Lower lobe of right lung (tissue), 2 donors: ENCODE results near the gene TMEM72. TPM values are rescaled to one million over a fixed set of nuclear protein-coding genes. Genes with fewer than 3 reads are reported as not detected.

Source experiments
- ATAC-seq, 2 donors: fragments of 200-7000 bp; cut with Tn5 transposase; one replicate each; pipeline ENCODE4 v1.9.1; 2020 to 2022; ENCODE audit warnings: mild to moderate bottlenecking in 2 of 2, moderate library complexity in 2 of 2
- DNase-seq: peaks from one replicate; pipeline ENCODE4 v3.0.0-alpha.2; 2020
- H3K27ac ChIP-seq: fragments of 200-600 bp; one replicate; pipeline ENCODE4 v1.8.0; 2022
- H3K27me3 ChIP-seq: fragments of 200-600 bp; one replicate; pipeline ENCODE4 v1.8.0; 2022; ENCODE audit warnings: low read depth
- H3K36me3 ChIP-seq: fragments of 200-600 bp; one replicate; pipeline ENCODE4 v1.8.0; 2022; ENCODE audit warnings: mild to moderate bottlenecking
- H3K4me1 ChIP-seq: fragments of 200-600 bp; one replicate; pipeline ENCODE4 v1.8.0; 2022
- H3K4me3 ChIP-seq: fragments of 200-600 bp; one replicate; pipeline ENCODE4 v1.8.0; 2022; ENCODE audit warnings: mild to moderate bottlenecking
- H3K9me3 ChIP-seq: fragments of 200-600 bp; one replicate; pipeline ENCODE4 v1.8.0; 2022
- intact Hi-C: fragments of 100-400 bp; cut with DNase I; formaldehyde crosslinking; loops from one replicate; pipeline ENCODE4 v1.11.0; 2022
- total RNA-seq: library from RNA; stranded (reverse); fragmentation: NEBNext Ultra II Directional; extraction: Animal tissue kit (Norgen Biotek cat#: 25700); gene quantifications from one replicate; pipeline ENCODE4 v1.2.1, GENCODE V29; 2021
- TF ChIP-seq, protein P1 (sequence below): fragments of 200-600 bp; IDR thresholded peaks from one replicate; pipeline ENCODE4 v1.8.0; 2022; ENCODE audit warnings: antibody characterized with exemption, mild to moderate bottlenecking
- donor health status: DM: no; HTN: yes; CAD: no; lungs with severe emphysema.

The TMEM72 gene
- total RNA-seq, 1 donor from 2014 or later = not detected

GRCh38 chr10:44911951-44912350 is 814 bp downstream of the TMEM72 start:
- Histone ChIP-seq H3K36me3 (no peaks in the 10 kb centered on the region), H3K27ac (no peak overlapping the region), H3K4me3 (no peak overlapping the region), H3K27me3 (no peaks in the 10 kb centered on the region), H3K4me1 (peaks cover 6% of the 10 kb centered on the region), H3K9me3 (no peaks in the 10 kb centered on the region)
- no peak for ATAC-seq
- intact Hi-C loops = no loop called here
- TF ChIP-seq, protein P1, sequence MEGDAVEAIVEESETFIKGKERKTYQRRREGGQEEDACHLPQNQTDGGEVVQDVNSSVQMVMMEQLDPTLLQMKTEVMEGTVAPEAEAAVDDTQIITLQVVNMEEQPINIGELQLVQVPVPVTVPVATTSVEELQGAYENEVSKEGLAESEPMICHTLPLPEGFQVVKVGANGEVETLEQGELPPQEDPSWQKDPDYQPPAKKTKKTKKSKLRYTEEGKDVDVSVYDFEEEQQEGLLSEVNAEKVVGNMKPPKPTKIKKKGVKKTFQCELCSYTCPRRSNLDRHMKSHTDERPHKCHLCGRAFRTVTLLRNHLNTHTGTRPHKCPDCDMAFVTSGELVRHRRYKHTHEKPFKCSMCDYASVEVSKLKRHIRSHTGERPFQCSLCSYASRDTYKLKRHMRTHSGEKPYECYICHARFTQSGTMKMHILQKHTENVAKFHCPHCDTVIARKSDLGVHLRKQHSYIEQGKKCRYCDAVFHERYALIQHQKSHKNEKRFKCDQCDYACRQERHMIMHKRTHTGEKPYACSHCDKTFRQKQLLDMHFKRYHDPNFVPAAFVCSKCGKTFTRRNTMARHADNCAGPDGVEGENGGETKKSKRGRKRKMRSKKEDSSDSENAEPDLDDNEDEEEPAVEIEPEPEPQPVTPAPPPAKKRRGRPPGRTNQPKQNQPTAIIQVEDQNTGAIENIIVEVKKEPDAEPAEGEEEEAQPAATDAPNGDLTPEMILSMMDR = no peak
- no peak for DNase-seq

GRCh38 chr10:44913350-44914081 is 2.4 kb downstream of the TMEM72 start:
- Histone ChIP-seq H3K27ac (no peak overlapping the region), H3K4me1 (peaks cover 6% of the 10 kb centered on the region), H3K36me3 (no peaks in the 10 kb centered on the region), H3K27me3 (no peaks in the 10 kb centered on the region), H3K9me3 (no peaks in the 10 kb centered on the region), H3K4me3 (no peak overlapping the region)
- intact Hi-C loops = no loop called here
- DNase-seq = no peak
- no peak for ATAC-seq
- TF ChIP-seq, protein P1 = no peak

DNA sequence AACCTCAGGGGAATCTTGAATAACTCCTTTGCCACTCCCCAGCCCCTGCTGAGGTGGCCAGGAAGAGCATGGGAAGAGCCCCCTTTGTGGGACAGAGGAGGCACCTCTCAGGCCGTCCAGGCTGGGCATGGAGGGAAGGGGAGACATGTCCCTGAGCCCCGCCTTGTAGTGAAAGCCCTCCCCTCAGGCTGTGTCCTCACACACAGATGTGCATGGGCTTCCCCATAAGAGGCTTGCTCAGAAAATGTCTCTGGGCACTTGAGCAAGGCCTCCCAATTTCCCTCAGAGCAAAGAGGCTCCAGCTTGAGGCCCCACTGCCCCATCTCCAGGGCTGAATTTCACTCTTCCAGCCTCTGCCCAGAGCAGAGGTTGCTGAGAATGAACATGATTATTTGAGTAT is 3.8 kb downstream of the TMEM72 start:
- H3K27me3 ChIP-seq = no peaks in the 10 kb centered on the region
- no peak overlapping the region for H3K4me3 ChIP-seq
- no peaks in the 10 kb centered on the region for H3K36me3 ChIP-seq
- ATAC-seq (no peak), DNase-seq (no peak)
- TF ChIP-seq, protein P1 = no peak
- peaks cover 6% of the 10 kb centered on the region for H3K4me1 ChIP-seq
- H3K27ac ChIP-seq = no peak overlapping the region
- no peaks in the 10 kb centered on the region for H3K9me3 ChIP-seq
- intact Hi-C loops = no loop called here

GRCh38 chr10:44916429-44916828 is 5.3 kb downstream of the TMEM72 start:
- Histone ChIP-seq H3K36me3 (no peaks in the 10 kb centered on the region), H3K9me3 (no peaks in the 10 kb centered on the region), H3K27me3 (no peaks in the 10 kb centered on the region), H3K4me3 (no peak overlapping the region), H3K4me1 (peaks cover 6% of the 10 kb centered on the region), H3K27ac (no peak overlapping the region)
- intact Hi-C loops = no loop called here
- TF ChIP-seq, protein P1 = no peak
- DNase-seq = no peak
- no peak for ATAC-seq

GRCh38 chr10:44917848-44918247 is 6.7 kb downstream of the TMEM72 start:
- Histone ChIP-seq H3K9me3 (no peaks in the 10 kb centered on the region), H3K4me1 (peaks cover 6% of the 10 kb centered on the region), H3K36me3 (no peaks in the 10 kb centered on the region), H3K27me3 (no peaks in the 10 kb centered on the region), H3K4me3 (no peak overlapping the region), H3K27ac (no peak overlapping the region)
- intact Hi-C loops = no loop called here
- ATAC-seq (no peak), DNase-seq (no peak)
- TF ChIP-seq, protein P1 = no peak
